ENCODE data around the gene BEX3. TPM values are rescaled to one million over a fixed set of nuclear protein-coding genes. Genes with fewer than 3 reads are reported as not detected.
A peak's percentile ranks its signal among the peaks of the same experiment; 100 is the strongest.
"Not testable (repeated sequence)": the region's sequence is repeated elsewhere in the genome, so short reads cannot be mapped to it uniquely, and the experiment has no call there.

Gene BEX3
- polyA plus RNA-seq, 1 experiment = 107 TPM

DNA sequence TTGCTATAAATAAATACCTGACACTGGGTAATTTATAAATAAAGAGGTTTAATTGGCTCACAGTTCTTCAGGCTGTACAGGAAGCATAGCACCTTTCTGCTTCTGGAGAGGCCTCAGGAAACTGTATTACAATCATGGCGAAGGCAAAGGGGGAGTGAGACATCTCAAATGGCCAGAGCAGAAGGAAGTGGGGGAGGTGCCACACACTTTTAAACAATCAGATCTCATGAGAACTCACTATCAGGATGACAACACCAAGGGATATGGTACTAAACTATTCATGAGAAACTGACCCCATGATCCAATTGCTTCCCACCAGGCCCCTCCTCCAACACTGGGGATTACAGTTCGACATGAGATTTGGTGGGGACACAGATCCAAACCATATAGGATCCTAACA is 31.7 kb upstream of the BEX3 start:
- DNase-seq (ENCODE audit: low read depth) = no peak
- Histone ChIP-seq H3K4me3 (ENCODE audit: low read depth, low read length) (no peak overlapping the region), H3K27me3 (ENCODE audit: control insufficient read depth, insufficient read depth, low read length) (no peaks in the 10 kb centered on the region), H3K36me3 (ENCODE audit: control insufficient read depth, insufficient read depth, low read length) (no peaks in the 10 kb centered on the region)
- CTCF ChIA-PET = no interaction called here
- POLR2A ChIA-PET = no interaction called here
- TF ChIP-seq, protein P1, sequence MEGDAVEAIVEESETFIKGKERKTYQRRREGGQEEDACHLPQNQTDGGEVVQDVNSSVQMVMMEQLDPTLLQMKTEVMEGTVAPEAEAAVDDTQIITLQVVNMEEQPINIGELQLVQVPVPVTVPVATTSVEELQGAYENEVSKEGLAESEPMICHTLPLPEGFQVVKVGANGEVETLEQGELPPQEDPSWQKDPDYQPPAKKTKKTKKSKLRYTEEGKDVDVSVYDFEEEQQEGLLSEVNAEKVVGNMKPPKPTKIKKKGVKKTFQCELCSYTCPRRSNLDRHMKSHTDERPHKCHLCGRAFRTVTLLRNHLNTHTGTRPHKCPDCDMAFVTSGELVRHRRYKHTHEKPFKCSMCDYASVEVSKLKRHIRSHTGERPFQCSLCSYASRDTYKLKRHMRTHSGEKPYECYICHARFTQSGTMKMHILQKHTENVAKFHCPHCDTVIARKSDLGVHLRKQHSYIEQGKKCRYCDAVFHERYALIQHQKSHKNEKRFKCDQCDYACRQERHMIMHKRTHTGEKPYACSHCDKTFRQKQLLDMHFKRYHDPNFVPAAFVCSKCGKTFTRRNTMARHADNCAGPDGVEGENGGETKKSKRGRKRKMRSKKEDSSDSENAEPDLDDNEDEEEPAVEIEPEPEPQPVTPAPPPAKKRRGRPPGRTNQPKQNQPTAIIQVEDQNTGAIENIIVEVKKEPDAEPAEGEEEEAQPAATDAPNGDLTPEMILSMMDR (IDR thresholded peaks at IDR 0.05; ENCODE audit: insufficient read depth, low read depth, low read length) = no peak

DNA sequence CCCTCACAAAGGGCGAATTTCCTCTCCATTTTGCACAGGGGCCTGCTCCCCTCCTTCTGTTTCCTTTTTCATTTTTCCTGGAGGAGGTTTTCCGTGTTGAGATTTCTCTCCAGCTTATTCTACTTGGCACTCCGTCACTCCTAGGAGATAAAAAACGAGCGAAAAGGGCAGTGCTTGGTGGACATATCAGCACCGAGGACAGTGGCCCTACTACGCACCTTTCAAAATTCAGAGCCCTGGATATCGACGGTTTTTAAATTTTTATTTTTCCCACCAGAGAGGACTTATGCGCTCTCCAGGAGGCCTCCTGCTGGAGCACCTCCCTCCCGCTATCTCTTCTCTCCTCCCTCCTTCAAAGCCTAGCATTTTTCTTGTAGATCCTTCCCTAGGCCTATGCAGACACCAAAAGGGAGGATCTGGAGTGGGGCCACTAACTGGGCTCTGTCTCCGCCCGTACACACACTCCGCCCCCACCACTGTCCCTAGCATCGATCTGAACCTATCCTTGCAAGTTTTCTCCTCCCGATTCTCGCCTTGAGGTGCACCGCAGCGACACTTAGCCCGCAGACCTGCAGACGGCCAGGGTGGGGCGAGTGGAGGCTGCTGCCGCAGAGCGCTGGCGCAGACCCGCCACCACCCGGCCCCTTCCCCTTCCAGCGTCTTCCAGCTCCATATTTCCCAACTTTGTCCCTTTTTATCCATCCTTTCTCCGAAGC is 28.5 kb upstream of the BEX3 start:
- no peak for DNase-seq (ENCODE audit: low read depth)
- TF ChIP-seq, protein P1 (IDR thresholded peaks at IDR 0.05; ENCODE audit: insufficient read depth, low read depth, low read length) = no peak
- CTCF ChIA-PET = interaction anchor here (1.3 kb wide), 1 partner anchor 116 kb away, joined by 4 read pairs; no protein-coding TSS in a partner anchor
- Histone ChIP-seq H3K27me3 (ENCODE audit: control insufficient read depth, insufficient read depth, low read length) (no peaks in the 10 kb centered on the region), H3K36me3 (ENCODE audit: control insufficient read depth, insufficient read depth, low read length) (no peaks in the 10 kb centered on the region), H3K4me3 (ENCODE audit: low read depth, low read length) (no peak overlapping the region)
- POLR2A ChIA-PET = no interaction called here

DNA sequence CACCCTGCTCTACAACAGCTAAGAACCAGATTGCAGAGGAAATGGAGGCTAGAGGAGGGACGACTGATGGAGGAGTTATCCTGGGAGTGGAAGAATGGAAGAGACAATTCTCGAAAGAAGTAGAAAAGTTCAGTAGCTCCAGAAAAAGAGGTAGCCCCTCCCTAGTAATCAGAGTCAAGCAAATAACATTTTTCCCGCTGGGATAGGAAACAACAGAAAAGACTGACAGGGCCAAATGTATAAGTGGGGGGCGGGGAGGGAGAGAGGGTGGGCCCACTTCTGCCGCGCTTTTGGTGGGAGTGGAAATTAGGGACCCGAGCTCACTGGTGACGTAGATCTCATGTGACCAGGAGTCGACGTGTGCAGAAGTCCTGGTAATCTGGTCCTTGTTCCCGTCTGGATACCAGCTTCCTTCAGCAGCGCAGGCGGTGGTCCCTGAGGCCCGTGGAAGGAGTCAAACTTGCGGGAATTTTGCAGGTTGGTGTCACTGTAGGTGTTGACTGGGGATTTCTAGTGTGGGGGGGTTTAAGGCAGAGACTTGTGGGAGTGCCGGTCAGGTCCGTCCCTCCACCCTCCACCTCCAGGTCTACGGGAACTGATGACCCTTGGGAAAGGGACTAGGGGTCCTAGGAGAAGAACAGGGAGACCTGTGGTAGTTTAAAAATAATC is 20.1 kb upstream of the BEX3 start, which contains the start of gene TCEAL9:
TSS of gene TCEAL9 (plus strand) at position 377 of the 669 bp plus-strand sequence. CDS start 1,179 bp downstream, outside the sequence.
- no peaks in the 10 kb centered on the region for H3K36me3 ChIP-seq (ENCODE audit: control insufficient read depth, insufficient read depth, low read length)
- no peak for DNase-seq (ENCODE audit: low read depth)
- H3K27me3 ChIP-seq (ENCODE audit: control insufficient read depth, insufficient read depth, low read length) = no peaks in the 10 kb centered on the region
- ChIA-PET CTCF (interaction anchor here (0.9 to 1.3 kb wide), 2 partner anchors 10 to 107 kb away, joined by 4 to 6 read pairs; no protein-coding TSS in a partner anchor), POLR2A (interaction anchor here (0.8 to 1.1 kb wide), 2 partner anchors 11 to 108 kb away, joined by 3 to 4 read pairs; no protein-coding TSS in a partner anchor)
- H3K4me3 ChIP-seq (ENCODE audit: low read depth, low read length) = peak within 1 kb of the TSS; percentile 85
- TF ChIP-seq, protein P1 (IDR thresholded peaks at IDR 0.05; ENCODE audit: insufficient read depth, low read depth, low read length) = no peak

DNA sequence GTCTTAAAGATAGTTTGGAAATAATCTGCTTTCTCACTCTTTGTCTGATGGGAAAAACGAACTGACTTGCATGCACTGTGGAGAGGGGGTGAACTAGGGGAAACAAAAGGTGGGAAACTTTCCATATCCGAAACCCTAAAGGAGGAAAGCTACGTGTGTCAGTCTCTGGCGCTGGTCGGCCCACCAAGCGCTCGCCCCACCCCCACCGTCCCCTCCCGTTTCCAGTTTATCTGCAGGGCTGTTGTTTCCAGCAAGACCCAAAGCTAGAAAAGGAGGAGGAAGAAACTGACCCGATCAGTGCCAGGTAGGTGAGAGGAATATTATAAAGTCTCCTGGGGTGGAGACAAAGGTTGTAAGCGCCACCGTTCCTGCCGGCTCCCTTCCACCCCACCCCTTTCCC is 19.5 kb upstream of the BEX3 start:
- Histone ChIP-seq H3K4me3 (ENCODE audit: low read depth, low read length) (peak overlapping the region; percentile 85), H3K27me3 (ENCODE audit: control insufficient read depth, insufficient read depth, low read length) (no peaks in the 10 kb centered on the region), H3K36me3 (ENCODE audit: control insufficient read depth, insufficient read depth, low read length) (no peaks in the 10 kb centered on the region)
- TF ChIP-seq, protein P1 (IDR thresholded peaks at IDR 0.05; ENCODE audit: insufficient read depth, low read depth, low read length) = no peak
- no peak for DNase-seq (ENCODE audit: low read depth)
- CTCF ChIA-PET = interaction anchor here (0.8 to 1.3 kb wide), 2 partner anchors 21 to 107 kb away, joined by 3 to 6 read pairs; no protein-coding TSS in a partner anchor
- POLR2A ChIA-PET = interaction anchor here (1.1 kb wide), 1 partner anchor 11 kb away, joined by 4 read pairs; no protein-coding TSS in a partner anchor

DNA sequence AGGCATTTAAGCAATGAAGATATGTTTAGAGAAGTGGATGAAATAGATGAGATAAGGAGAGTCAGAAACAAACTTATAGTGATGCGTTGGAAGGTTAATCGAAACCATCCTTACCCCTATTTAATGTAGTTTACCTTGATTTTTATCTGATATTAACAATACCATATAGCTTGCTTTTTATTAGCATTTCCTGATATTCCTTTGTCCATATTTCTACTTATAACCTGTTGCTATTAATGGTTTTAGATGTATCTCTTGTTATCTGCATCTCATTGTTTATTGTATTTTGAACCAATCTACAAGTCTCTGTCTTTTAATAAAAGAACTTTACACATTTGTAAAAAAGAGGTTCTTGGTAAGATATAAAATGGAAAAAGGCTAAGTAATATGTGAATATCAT is 18.5 kb upstream of the BEX3 start:
- ChIA-PET CTCF (no interaction called here), POLR2A (interaction anchor here (0.7 kb wide), 1 partner anchor 38 kb away, joined by 3 read pairs; no protein-coding TSS in a partner anchor)
- no peaks in the 10 kb centered on the region for H3K27me3 ChIP-seq (ENCODE audit: control insufficient read depth, insufficient read depth, low read length)
- TF ChIP-seq, protein P1 (IDR thresholded peaks at IDR 0.05; ENCODE audit: insufficient read depth, low read depth, low read length) = no peak
- no peaks in the 10 kb centered on the region for H3K36me3 ChIP-seq (ENCODE audit: control insufficient read depth, insufficient read depth, low read length)
- DNase-seq (ENCODE audit: low read depth) = no peak
- peak overlapping the region; percentile 85 for H3K4me3 ChIP-seq (ENCODE audit: low read depth, low read length)

DNA sequence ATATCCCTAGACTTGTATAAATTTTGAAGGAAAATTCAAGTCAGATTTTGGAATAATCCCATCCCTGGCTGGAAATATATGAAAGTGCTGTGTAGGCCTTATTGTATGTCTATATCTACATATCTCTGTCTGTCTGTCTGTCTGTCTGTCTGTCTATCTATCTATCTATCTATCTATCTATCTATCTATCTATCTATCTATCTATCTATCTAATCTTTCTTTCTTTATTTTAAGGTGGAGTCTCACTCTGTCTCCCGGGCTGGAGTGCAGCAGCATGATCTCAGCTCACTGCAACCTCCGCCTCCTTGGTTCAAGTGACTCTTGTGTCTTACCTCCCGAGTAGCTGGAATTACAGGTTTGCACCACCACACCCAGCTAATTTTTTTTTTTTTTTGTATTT is 16.7 kb upstream of the BEX3 start:
- H3K36me3 ChIP-seq (ENCODE audit: control insufficient read depth, insufficient read depth, low read length); H3K4me3 ChIP-seq (ENCODE audit: low read depth, low read length); CTCF ChIA-PET; POLR2A ChIA-PET; H3K27me3 ChIP-seq (ENCODE audit: control insufficient read depth, insufficient read depth, low read length); DNase-seq (ENCODE audit: low read depth): not testable (repeated sequence)
